HG03064 (cell line): ENCODE data around the gene SNTG2.

Source experiments
- ATAC-seq: cut with Tn5 transposase; IDR thresholded peaks from one replicate; pipeline ENCODE4 v1.9.1; 2021; ENCODE audit warnings: low read depth; ENCODE audit not compliant: unreplicated experiment

Gene SNTG2

DNA sequence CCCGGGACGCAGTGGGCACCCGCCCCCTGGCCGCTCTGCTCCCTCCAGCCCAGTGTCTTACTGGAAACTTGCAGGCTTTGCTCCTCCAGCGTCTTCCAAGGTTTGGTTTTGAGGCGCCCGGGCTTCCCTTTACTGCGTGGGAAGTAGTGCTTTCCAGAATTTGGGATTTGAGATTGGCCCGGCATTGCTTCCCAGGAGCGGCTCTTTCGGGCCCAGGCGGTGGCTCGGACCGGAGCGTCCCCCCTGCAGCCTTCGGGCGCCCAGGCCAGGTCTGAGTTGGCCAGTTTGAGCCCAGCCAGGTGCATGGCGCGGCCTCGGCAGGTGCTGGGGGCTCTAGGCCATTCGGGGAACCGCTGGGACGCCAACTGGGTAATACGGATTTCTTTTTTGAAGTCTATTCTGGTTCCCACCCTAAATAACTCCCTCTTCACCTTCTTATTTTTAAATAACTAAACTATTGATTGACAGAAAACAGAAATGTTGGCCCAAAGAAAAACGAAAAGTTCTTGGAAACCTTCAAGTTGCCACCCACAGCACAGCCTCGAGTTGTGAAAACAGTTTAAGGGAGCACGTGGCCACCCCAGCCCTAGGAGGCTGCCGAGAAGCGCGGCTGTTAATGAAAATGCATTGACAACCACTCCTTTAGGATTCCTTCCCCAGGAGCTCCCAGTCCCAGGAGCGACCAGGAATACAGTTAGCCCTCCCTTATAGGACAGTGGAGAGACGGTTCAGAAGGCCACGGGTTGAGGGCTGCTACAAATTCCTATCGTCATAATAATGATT, 766 bp downstream of the SNTG2 start:
- no peak for ATAC-seq

DNA sequence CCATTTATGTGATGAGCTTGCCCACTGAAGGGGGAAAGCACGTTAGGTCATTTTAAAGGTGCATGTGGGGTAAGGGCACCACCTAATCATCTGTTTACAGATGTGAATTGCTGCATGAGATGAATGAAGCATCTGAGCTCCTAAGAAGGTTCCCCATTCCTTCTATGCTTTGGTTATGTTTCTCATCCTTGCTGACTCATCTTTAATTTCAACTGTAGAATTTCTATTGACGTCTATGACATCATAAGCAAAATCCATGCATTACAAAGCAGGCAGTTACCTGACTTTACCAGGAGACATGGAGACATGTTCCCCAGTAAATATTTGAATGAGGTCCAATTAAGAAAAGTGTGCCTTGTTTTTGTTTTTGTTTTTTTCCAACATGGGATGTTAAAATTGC, 2.8 kb downstream of the SNTG2 start:
- ATAC-seq, result no peak

DNA sequence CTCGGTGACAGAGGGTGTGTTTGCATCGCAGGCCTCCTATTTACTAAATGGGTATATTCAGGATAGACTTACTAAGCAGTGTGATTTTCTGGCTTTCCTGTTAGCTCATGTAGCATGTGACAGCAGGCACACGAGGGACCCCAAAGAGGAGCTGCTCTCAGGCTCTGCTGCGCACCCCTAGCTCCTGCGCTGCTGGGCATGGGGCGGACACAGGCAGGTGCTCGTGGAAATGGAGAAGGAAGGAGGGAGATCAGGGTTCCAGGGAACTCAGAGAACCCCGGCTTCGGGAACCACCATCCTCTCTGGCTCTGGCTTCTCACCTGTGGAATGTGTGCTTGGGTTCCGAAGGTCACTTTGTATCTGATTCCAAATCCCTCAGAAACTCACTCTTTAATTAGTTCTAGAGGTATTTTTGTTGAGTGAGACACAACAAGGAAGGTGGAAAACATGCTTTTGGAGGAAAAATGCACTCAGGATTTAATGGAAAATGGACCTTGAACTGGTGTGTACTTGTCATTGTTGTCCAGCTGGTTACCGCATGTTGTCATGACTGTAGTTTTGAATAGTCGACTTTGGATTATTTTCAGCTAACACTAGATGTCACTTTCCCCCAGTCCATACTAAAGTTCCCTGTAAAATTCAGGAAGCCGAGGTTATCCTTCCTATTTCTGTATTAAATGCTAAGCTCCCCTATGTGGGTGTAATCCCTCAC, 3.5 kb downstream of the SNTG2 start:
- no peak for ATAC-seq

DNA sequence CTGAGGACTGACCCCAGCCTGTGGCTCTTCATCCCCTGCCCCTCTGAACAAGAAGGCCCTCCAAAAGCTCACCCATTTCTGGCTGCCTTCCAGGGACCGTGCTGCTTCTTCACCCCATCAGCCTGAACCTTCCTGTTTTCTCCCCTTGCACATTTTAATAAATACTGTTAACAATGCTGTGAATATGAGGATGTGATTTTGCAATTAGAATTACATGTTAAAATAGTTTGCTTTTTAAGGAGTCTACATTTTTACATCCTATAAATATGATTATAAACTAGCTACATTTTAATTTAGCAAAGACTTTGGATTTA, 4.0 kb downstream of the SNTG2 start:
- no peak for ATAC-seq

DNA sequence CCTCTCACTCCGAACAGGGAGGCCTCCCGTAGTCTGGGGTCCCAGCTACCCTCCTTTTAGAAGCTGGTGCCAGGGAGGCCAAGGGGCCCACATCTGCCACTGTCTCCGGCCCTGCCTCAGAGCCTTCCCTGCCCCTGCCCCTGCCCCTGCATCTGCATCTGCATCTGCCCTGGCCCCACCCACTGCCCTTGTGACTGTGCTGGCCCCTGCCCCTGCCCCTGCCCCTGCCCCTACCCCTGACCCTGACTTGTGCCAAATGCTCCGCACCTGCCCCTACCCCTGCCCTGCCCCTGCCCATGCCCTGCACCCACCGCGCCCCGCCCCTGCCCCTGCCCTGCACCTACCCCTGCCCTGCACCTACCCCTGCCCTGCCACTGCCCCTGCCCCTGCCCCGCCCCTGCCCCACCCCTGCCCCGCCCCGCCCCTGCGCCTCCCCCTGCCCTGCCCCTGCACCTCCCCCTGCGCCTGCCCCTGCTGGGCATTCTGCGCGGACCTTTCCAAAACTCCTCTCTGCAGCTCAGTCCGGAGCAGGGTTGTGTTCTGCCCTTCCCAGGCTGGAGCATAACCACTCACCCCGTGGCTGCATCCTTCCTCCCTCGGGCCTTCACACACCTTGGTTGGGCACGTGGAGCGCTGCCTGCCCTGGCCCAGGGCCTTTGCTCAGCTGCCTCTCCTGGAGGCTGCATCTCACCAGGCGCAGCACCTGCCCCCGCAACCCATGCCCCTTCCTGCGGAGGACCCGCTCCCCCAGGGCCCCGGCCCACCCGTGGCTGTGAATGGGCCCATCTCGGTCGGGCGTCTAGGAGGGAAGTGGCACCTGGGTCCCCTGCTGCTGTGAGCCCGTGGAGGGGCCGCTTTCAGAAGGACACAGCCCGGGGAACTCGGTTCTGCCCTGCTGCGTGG, 5.4 kb downstream of the SNTG2 start:
- no peak for ATAC-seq

DNA sequence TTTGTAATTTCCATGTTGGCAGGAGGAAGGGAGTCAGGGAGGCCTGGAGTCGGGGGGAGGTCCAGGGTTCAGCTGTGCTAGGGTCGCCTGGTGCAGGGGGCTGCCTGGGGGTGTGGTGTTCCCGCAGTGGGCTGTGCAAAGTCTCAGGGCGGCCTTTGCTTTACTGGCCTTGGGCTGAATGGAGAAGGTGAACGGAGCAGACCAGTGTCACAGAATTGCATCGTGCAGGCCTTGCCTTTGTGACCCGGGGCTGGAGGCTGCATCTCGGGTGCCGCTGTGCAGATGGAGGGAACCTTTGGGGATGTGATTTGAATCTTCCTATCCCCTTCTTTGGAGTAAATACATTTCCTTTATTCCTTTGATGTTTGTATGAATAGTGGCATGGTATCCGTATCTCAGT, 8.8 kb downstream of the SNTG2 start:
- no peak for ATAC-seq

DNA sequence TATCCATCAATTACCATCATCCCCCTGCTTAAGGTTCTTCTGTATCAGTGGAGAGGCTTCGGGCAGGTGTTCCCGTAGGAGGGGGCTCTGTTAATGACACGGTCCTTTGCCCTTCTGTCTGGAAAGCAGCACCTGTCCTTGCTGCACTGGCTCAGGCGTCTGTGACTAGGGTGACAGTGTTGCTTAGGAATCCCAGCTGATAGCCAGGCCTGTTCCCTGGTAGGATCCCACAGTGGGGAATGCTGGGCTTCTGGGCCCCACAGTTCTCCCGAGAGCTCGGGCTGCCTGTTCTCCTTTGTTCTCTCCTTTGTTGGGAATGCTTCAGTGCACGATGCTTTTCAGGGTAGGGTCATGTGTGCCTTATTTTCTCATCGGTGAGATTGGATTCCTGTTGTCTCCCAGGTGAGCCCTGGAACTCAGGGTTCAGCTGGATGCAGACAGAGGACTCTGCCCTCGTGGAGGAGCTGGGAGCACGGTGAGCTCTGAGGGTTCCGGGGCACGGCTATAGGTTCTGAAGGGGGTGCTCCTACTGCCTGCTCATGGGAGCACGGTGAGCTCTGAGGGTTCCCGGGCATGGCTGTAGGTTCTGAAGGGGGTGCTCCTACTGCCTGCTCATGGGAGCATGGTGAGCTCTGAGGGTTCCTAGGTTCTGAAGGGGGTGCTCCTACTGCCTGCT, 9.6 kb downstream of the SNTG2 start:
- no peak for ATAC-seq

DNA sequence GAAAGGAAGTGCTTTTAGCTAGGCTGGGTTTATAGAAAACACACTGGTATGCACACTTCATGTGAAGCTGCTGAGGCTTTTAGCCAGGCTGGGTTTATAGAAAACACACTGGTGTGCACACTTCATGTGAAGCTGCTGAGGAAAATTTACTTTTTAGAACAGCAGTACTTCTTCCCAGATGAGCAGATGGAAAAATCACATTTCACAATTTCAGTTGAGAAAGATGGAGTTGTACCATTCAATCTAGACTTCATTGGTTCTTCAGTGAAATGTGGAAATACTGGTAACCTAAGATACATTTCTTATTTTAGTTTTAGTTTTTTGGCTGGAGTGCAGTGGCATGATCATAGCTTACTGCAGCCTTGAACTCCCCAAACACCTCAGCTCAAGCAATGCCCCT, 11.1 kb downstream of the SNTG2 start:
- no peak for ATAC-seq

DNA sequence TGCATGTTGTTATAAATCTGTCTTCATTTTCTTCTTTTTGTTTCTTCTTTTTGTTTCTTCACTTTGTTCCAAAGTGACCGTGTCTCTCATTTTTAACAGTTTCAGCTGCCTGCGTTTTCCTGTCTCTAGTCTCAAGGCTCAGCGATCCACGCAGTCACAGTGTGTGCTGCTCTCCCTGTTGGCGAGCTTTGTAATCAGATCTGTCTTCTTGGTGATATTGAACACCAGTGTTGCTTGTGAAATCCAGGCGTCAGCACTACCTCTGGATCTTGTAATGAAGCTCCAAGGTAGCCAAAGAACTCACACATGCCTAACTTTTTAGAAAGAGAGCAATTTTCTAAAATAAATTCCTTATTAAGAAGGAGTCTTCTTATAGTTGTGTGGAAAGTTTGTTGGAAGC, 13.2 kb downstream of the SNTG2 start:
- no peak for ATAC-seq

DNA sequence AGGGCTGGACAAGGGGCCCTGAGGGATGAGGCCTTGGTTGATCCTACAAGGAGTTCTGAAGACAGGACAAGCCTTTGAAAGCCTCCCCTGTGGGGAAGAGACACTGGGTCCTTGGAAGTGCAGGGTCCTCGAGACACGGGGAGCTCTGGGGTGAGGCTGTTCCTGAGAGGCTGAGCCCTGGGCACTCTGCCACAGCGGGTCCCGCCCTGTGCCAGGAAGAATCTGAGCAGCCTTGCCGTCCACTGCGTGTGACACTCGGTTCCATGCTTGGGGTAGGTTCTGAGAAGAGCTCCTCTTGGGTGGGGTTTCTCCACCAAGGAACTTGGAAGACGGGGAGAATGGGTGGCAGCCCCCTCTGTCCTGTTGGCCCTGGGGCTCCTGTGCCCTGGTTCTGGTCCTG, 13.9 kb downstream of the SNTG2 start:
- ATAC-seq, result no peak

DNA sequence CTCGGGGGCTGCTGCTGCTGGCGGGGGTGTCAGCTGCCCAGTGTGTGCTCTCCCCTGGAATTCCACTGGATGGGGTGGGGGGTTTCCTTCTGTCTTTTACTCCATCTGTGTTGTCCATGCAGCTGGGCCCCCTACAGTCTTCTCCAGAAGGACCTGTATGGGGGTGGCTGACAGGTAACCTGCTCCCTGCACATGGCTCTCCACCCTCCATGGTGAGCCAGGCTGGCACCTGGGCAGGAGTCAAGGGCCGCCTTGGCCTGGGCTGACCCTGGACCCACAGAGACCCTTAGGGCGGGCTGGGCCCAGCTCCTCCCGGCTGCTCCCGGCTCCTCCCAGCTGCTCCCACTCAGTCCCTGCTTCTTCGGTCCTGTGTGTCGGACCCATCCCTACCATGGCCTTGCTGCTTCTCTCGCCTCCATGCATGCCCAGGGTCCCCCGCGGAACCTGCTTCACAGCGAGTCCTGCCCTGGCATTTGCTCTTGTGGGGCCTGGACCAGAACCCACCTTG, 15.0 kb downstream of the SNTG2 start:
- ATAC-seq, result no peak

DNA sequence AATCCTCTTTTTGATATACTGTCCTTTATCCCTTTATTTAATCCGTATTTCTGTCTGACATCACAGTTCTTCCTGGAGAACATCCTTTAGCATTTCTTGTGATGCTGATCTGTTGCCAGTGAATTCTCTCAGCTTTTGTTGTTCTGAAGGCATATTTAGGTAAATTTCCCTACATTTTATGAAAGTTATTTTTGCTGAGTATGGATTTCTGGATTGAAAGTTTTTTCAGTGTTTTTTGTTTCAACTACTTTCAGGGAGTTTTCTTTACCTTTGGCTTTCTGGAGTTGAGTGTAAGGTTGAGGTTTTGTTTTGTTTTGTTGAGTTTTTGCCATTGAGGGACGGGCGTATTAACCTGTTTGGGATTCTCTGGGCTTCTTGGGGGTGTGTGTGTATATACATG, 22.5 kb downstream of the SNTG2 start:
- no peak for ATAC-seq

DNA sequence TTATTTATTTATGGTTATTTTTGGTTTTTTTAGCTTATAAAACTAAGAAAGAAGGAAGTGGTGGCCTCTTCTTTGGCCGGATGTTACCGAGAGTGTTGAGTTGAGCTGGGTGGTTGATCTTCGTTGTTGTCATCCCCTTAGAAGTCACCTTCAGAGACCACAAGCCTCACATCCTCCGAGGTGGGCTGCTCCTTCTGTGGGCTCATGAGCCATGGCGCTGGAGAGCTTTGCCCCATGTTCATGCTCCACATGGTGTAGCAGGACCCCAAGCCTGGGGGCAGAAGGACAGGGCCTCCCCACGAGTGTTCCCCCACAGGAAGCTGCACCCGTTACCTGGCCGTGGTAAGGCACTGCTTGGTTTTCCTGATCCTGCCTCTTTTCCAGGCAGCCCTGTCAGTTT, 23.4 kb downstream of the SNTG2 start:
- no peak for ATAC-seq

DNA sequence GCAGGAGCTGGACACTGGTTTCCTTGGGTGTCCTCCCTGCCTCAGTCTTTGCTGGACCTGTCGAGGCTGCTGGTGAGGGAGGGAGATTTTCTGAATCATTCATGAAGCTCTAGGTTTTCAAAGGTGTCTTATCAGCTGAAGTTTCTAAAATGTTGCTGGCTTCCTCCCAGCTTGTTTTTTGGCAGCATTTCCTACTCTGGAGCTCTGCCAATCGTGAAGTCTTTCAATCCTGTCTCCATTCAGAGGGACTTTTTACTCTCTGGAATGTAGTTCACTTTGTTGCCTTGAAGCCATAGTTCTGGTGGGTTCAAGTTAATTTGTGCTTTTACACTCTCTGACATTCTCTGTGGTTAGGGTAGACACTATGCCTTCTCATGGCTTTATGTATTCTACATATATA, 23.9 kb downstream of the SNTG2 start:
- no peak for ATAC-seq

DNA sequence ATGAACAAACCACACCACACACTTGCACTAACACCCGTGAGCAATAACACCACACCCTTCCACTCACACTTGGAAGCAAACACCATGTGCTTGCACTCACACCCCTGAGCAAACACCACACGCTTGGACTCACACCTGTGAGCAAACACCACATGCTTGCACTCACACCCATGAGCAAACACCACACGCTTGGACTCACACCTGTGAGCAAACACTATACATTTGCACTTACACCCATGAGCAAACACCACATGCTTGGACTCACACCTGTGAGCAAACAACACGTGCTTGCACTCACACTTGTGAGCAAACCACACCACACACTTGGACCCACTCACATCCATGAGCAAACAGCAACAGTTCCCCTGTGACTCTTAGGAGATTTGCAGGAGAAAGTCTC, 24.4 kb downstream of the SNTG2 start:
- ATAC-seq, result no peak

DNA sequence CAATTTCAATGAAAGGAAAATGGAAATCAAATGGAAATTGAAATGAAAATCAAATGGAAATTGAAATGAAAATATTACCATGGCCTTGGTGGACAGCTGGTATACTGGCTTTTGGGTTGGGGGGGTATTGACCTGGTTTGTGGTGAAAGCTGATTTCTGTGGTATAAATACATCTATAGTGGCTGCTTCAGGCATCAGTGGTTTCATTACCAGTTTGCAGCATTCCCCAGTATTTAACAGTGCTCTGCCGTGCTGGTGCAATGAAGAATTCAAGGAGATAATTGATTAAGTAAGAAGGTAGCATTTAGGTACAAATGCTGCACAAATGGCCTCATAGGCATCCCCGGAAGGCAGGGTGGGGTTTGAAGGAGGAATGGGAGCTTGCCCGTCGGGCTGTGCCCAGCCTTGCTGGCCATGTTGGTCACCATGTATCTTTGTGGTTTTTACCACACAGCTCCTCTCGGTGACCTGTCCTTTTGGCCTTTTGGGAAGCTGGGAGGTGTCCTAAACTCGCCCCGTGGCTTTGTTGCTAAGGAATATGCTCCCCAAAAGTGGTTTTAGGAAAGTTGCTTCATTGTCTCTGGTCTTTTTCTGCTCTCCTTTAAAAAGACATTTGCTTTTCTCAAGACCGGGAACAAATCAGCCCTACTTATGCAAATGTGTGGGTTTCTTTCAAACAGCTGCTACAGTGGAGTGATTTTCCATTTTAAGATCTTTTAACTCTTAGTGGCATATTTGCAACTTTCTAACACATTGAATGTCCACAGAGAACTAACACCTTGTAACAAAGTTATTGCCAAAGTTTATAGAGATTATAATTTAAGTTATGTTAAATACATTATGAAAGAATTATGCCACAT, 28.6 kb downstream of the SNTG2 start:
- no peak for ATAC-seq

DNA sequence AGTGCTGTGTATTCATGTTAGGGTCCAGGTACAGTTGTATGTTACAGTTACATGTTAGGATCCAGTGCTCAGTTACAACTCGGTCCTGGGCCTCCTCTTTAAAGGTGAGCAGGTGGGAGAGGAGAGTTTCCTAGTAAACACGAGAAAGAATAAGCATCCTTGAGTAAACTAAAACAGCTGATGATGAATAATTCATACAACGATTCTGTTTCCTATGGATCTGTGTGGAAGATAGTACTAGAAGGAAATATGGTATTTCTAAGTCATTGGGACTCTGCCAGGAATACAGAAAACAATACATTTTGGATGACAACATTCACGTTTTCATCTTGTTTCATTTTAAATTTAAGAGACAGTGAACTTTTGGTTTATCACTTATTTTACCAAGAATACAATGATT, 29.5 kb downstream of the SNTG2 start:
- ATAC-seq, result no peak

DNA sequence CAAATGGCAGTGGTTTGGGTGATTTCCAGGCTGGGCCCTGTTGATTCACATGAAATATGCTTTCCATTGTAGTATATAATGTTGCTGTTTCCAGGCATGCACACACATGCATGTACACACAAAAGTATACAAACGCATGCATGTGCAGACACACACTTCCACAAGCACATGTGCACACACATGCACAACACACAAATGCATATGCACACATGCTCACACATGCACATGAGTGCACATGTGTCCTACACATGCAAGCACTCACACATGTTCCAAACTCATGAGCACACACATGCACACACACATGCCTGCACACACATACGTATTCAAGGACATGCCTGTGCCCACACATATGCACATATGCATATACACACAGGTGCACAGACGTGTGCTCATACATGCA, 30.6 kb downstream of the SNTG2 start:
- no peak for ATAC-seq

DNA sequence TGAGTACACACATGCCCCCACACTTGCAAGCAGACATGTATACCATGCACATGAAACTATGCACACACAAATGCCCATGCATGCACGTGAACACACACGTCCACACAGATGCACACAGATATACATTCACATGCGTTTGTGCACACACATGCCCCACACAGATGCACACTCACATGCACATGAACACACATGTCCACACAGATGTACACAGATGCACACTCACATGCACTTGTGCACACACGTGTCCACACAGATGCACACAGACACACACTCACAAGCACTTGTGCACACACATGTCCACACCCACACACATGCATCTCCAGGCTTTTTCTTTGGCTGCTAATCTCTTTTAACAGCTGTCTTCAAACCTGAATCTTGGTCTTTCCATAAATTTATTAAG, 31.1 kb downstream of the SNTG2 start:
- ATAC-seq, result no peak
